ENCODE measurements around the gene FOXA3. TPM values are rescaled to one million over a fixed set of nuclear protein-coding genes. Genes with fewer than 3 reads are reported as not detected.

Gene FOXA3
- total RNA-seq, 1 experiment from 2014 or later: 22.2 TPM

- H3K9me3 Mint-ChIP-seq: no peaks in the 10 kb centered on the region
These were observed 50.0 kb downstream of the FOXA3 start, which contains the start of gene NANOS2 for GRCh38 chr19:45913874-45914830. NANOS2 (minus strand) TSS chr19:45914778; CDS start chr19:45914693, 85 bp downstream.

More at GRCh38 chr19:45913874-45914830, 50.0 kb downstream of the FOXA3 start, which contains the start of gene NANOS2:
- Histone ChIP-seq H3K4me2 (ENCODE audit: insufficient read depth, insufficient read length, low read length) (no peak within 1 kb of the TSS), H3K14ac (ENCODE audit: insufficient read depth, low read length) (no peak within 1 kb of the TSS), H2BK120ac (ENCODE audit: low read depth, low read length, poor library complexity, severe bottlenecking) (no peak within 1 kb of the TSS), H3K23ac (ENCODE audit: insufficient read length, low read depth, low read length) (no peak within 1 kb of the TSS), H3K27me3 (ENCODE audit: insufficient read depth, low read length) (no peaks in the 10 kb centered on the region), H2BK15ac (ENCODE audit: low read depth, low read length) (no peak within 1 kb of the TSS), H3K9ac (ENCODE audit: extremely low read depth, insufficient read length, low read length) (no peak within 1 kb of the TSS), H3K79me2 (ENCODE audit: insufficient read depth, low read length) (no peaks in the 10 kb centered on the region), H3K4me1 (ENCODE audit: insufficient read depth, low read length) (no peaks in the 10 kb centered on the region; the same call in 1 of the 2 replicates), H3K27ac (ENCODE audit: insufficient read length, low read depth, low read length) (no peak within 1 kb of the TSS), H2BK20ac (ENCODE audit: low read depth, low read length, poor library complexity, severe bottlenecking) (no peak within 1 kb of the TSS), H2AK5ac (ENCODE audit: insufficient read length, low read length) (no peak within 1 kb of the TSS), H4K20me1 (ENCODE audit: control insufficient read depth, insufficient read depth, insufficient read length) (no peaks in the 10 kb centered on the region), H3K23me2 (ENCODE audit: insufficient read length, low read depth, low read length, poor library complexity, severe bottlenecking) (no peaks in the 10 kb centered on the region), H3K18ac (ENCODE audit: insufficient read length, low read depth, low read length) (no peak within 1 kb of the TSS), H2BK12ac (ENCODE audit: insufficient read length, low read depth, low read length) (no peak within 1 kb of the TSS), H4K5ac (ENCODE audit: insufficient read length, low read depth, low read length) (no peak within 1 kb of the TSS), H4K8ac (replicated peaks; ENCODE audit: insufficient read length, low read depth, low read length) (no peak within 1 kb of the TSS), H3K4ac (ENCODE audit: low read depth, low read length) (no peak within 1 kb of the TSS), H4K91ac (ENCODE audit: insufficient read length, low read depth, low read length) (no peak within 1 kb of the TSS), H3K56ac (ENCODE audit: insufficient read length, low read depth, low read length) (no peak within 1 kb of the TSS), H2BK5ac (ENCODE audit: insufficient read length, low read length) (no peak within 1 kb of the TSS), H3T11ph (ENCODE audit: low read length) (no peak within 1 kb of the TSS), H3K9me3 (ENCODE audit: control insufficient read depth, low read depth, low read length) (no peaks in the 10 kb centered on the region), H3K79me1 (ENCODE audit: insufficient read depth, low read depth, low read length, poor library complexity, severe bottlenecking) (no peaks in the 10 kb centered on the region), H2AFZ (ENCODE audit: low read length) (no peak within 1 kb of the TSS)
- peak; percentile 94 for DNase-seq
- H3K4me1 Mint-ChIP-seq: peaks cover 0 to 5% of the 10 kb centered on the region in 2 experiments; a peak in 2 of 4 replicates
- no peaks in the 10 kb centered on the region for H3K36me3 Mint-ChIP-seq (ENCODE audit: insufficient read depth in 1 of 3, low read depth in 3 of 3)
- no CpG with 5 or more reads among the region's 44 CpGs for WGBS (ENCODE audit: extremely low coverage, insufficient read length, low lambda C conversion rate)
- H3K27me3 Mint-ChIP-seq (ENCODE audit: low read depth): peaks cover 12% of the 10 kb centered on the region
- no peak within 1 kb of the TSS for H3K27ac Mint-ChIP-seq
- TF ChIP-seq CTCF (conservative IDR thresholded peaks at IDR 0.05): peak; percentile 86
- H3K4me3 Mint-ChIP-seq: no peak within 1 kb of the TSS
